ENCODE data around the gene IKZF3. TPM values are rescaled to one million over a fixed set of nuclear protein-coding genes. Genes with fewer than 3 reads are reported as not detected.

The IKZF3 gene
- total RNA-seq, 4 donors from 2014 or later, result 0.89 to 1.8 (median 0.97) TPM

Small RNA genes within 50 kb of the gene (microRNA-seq; reads per million reads assigned to microRNA genes)
- gene MIR4728 (ENCODE audit: borderline number of aligned reads in 1 of 2, borderline replicate concordance in 2 of 2), result 1.7 to 2.7 reads per million in 2 donors

Other genes with a start within 250 kb of the IKZF3 start
- gene PPP1R1B, start 237.4 kb downstream of the IKZF3 start, total RNA-seq, result 100 to 1,000 TPM in 1 of 4 donors, 10 to 100 TPM in 3; 18.5 to 102 (median 51.8) TPM
- 10 to 100 TPM; 47.7 to 99.7 (median 65.7) TPM for gene STARD3, start 227.2 kb downstream of the IKZF3 start, total RNA-seq
- 1 to 10 TPM in 1 of 4 donors, under 1 TPM in 2, not detected in 1; 0.44 to 3.8 (median 0.62) TPM for gene TCAP, start 199.0 kb downstream of the IKZF3 start, total RNA-seq
- gene PNMT, start 195.9 kb downstream of the IKZF3 start, total RNA-seq, result 1 to 10 TPM; 1.6 to 3.8 (median 1.9) TPM
- gene PGAP3, start 176.3 kb downstream of the IKZF3 start, total RNA-seq, result 10 to 100 TPM; 24.2 to 41.4 (median 28.8) TPM
- 100 to 1,000 TPM; 181 to 244 (median 191) TPM for gene ERBB2, start 164.2 kb downstream of the IKZF3 start, total RNA-seq
- gene MIEN1, start 133.8 kb downstream of the IKZF3 start, total RNA-seq, result 10 to 100 TPM; 42.8 to 82.0 (median 59.7) TPM
- gene GRB7, start 126.4 kb downstream of the IKZF3 start, total RNA-seq, result 100 to 1,000 TPM in 2 of 4 donors, 10 to 100 TPM in 2; 66.0 to 148 (median 97.4) TPM
- gene ZPBP2, start 3.9 kb upstream of the IKZF3 start, total RNA-seq, result not detected
- gene GSDMB, start 54.3 kb upstream of the IKZF3 start, total RNA-seq, result 10 to 100 TPM in 1 of 4 donors, 1 to 10 TPM in 3; 4.8 to 34.2 (median 7.7) TPM
- 10 to 100 TPM; 58.1 to 84.0 (median 70.0) TPM for gene ORMDL3, start 63.3 kb upstream of the IKZF3 start, total RNA-seq
- under 1 TPM in 1 of 4 donors, not detected in 3; 0.52 TPM for gene LRRC3C, start 63.4 kb upstream of the IKZF3 start, total RNA-seq
- gene GSDMA, start 98.7 kb upstream of the IKZF3 start, total RNA-seq, result 100 to 1,000 TPM; 146 to 271 (median 163) TPM
- gene PSMD3, start 116.5 kb upstream of the IKZF3 start, total RNA-seq, result 100 to 1,000 TPM; 106 to 154 (median 129) TPM
- under 1 TPM in 2 of 4 donors, not detected in 2; 0.21 to 0.45 TPM for gene CSF3, start 151.1 kb upstream of the IKZF3 start, total RNA-seq
- 10 to 100 TPM; 47.2 to 88.9 (median 62.9) TPM for gene MED24, start 190.1 kb upstream of the IKZF3 start, total RNA-seq
- 10 to 100 TPM; 28.2 to 56.8 (median 42.6) TPM for gene THRA, start 198.7 kb upstream of the IKZF3 start, total RNA-seq
- 100 to 1,000 TPM; 111 to 194 (median 148) TPM for gene NR1D1, start 236.3 kb upstream of the IKZF3 start, total RNA-seq